Measurements from ENCODE around the gene ZFC3H1.

GRCh38 chr12:71594214-71594948 is 69.3 kb downstream of the ZFC3H1 start:
- TF ChIP-seq POLR2A (IDR thresholded peaks at IDR 0.05) (no peak), CTCF (IDR thresholded peaks at IDR 0.05) (no peak)

All from breast epithelium (tissue), 3 donors.